Gastrocnemius medialis (tissue), 4 donors: ENCODE data around the gene ATM. TPM values are rescaled to one million over a fixed set of nuclear protein-coding genes. Genes with fewer than 3 reads are reported as not detected.

Experiments
- ATAC-seq, 2 donors: fragments of 150-250 bp; one replicate each; pipeline ENCODE4 v1.9.1; 2016
- DNase-seq, 2 donors: peaks; one replicate each; pipeline ENCODE4 v3.0.0-alpha.2; 2019
- H3K27ac ChIP-seq, 4 donors: fragments of 200-600 bp; sonication (generic); 1 replicate in 1 of 4; 2 replicates in 3 of 4; pipeline ENCODE4 v1.5.1; 2016 to 2018; ENCODE audit warnings: mild to moderate bottlenecking in 2 of 4, moderate library complexity in 1 of 4
- H3K27me3 ChIP-seq, 3 donors: fragments of 200-600 bp; sonication (generic) in 2 of 3; 1 replicate in 1 of 3; 2 replicates in 2 of 3; pipeline versions ENCODE4 v1.5.1 to v1.6.0; 2016 to 2019; ENCODE audit warnings: mild to moderate bottlenecking in 1 of 3, moderate library complexity in 1 of 3
- H3K36me3 ChIP-seq, 2 donors: fragments of 200-600 bp; sonication (generic) in 1 of 2; one replicate each; pipeline ENCODE4 v1.5.1; 2017 to 2018
- H3K4me1 ChIP-seq, 2 donors: fragments of 200-600 bp; sonication (generic) in 1 of 2; one replicate each; pipeline ENCODE4 v1.5.1; 2016 to 2017; ENCODE audit warnings: mild to moderate bottlenecking in 2 of 2
- H3K4me3 ChIP-seq, 4 donors: fragments of 200-600 bp; sonication (generic) in 3 of 4; 1 replicate in 1 of 4; 2 replicates in 3 of 4; pipeline ENCODE4 v1.5.1; 2016 to 2019; ENCODE audit warnings: mild to moderate bottlenecking in 2 of 4
- H3K9me3 ChIP-seq, 3 donors: fragments of 200-600 bp; sonication (generic) in 2 of 3; 1 replicate in 1 of 3; 2 replicates in 2 of 3; pipeline ENCODE4 v1.5.1; 2016 to 2019
- CTCF ChIP-seq, 5 experiments: fragments of 450-650 bp in 3 of 5; fragments of 200-600 bp in 2 of 5; sonication (generic) in 2 of 5; IDR thresholded peaks in 4 of 5; conservative IDR thresholded peaks in 1 of 5; 1 replicate in 4 of 5; 2 replicates in 1 of 5; pipeline ENCODE4 v1.5.1; 2016 to 2019; ENCODE audit warnings: antibody characterized with exemption in 5 of 5, mild to moderate bottlenecking in 3 of 5, moderate library complexity in 3 of 5
- POLR2A ChIP-seq, 2 donors: fragments of 450-650 bp; IDR thresholded peaks; one replicate each; pipeline ENCODE4 v1.6.1; 2017; ENCODE audit warnings: antibody characterized with exemption in 2 of 2, mild to moderate bottlenecking in 2 of 2, moderate library complexity in 2 of 2
- in situ Hi-C, 4 donors: fragments of 200-750 bp; cut with MboI; loops; one replicate each; pipeline versions ENCODE4 v1.15.0 to v1.8.0; 2017; ENCODE audit warnings: low sequenced_read_pairs in 4 of 4
- intact Hi-C: fragments of 100-400 bp; cut with DNase I; formaldehyde crosslinking; loops from one replicate; pipeline ENCODE4 v1.15.1; 2023; ENCODE audit warnings: low total_unique reads
- total RNA-seq, 4 donors: library from RNA; depleted of rRNA; stranded (reverse); fragments of >200 nt; gene quantifications; one replicate each; pipeline versions ENCODE4 v1.1.0 to v1.2.3, GENCODE V29; 2016

ATM gene
- total RNA-seq, 4 donors from 2014 or later = 9.3 to 21.6 (median 15.9) TPM

DNA sequence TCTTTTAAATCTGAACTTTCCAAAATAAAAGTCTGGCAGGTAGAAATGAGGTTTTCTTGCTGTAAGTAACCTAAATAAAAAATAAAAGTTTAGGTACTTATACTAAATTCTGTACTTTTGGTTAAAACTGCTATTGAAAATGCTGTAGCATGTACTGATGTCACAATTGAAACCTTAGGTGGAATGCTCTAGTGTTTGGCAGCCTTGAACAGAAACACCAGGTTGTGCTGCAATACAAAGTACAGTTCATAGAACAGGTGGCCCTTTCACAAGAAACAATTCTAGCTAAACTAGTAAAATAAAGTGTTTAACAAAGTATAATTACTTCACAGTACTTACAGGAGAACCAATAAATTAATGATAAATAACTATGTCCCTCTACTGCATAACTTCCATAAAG is 25.5 kb upstream of the ATM start:
- Histone ChIP-seq H3K27ac (no peak overlapping the region), H3K4me1 (peaks cover 0 to 6% of the 10 kb centered on the region in 2 donors), H3K36me3 (peaks cover 0 to 33% of the 10 kb centered on the region in 2 donors), H3K9me3 (no peaks in the 10 kb centered on the region), H3K27me3 (no peaks in the 10 kb centered on the region), H3K4me3 (no peak overlapping the region)
- in situ Hi-C loops (no loop called here), intact Hi-C loops (no loop called here)
- TF ChIP-seq POLR2A (IDR thresholded peaks at IDR 0.05) (no peak), CTCF (IDR thresholded peaks at IDR 0.05 in 4 of 5, conservative IDR thresholded peaks at IDR 0.05 in 1 of 5) (no peak)
- no peak for ATAC-seq
- no peak for DNase-seq

DNA sequence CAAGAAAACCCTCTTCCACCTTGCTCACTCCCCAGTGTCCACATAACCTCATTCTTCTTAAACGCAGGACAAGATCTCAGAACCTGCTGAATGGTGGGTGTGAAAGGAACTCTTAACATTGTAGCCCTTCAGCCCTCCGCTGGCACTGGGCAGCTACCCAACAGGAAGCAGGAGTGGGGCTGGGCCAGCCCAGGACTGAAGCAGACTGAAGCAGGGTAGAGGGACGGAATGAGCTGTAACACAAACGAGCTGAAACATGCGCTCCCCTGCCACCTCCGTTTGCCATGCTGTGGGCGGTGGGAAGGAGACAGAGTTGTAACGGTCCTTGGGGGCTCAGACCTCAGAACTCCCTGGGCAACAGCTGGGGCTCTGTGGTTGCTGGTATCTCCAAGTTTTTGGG is 24.0 kb upstream of the ATM start:
- ATAC-seq (peak in 1 of 2 donors; percentile 30), DNase-seq (no peak)
- intact Hi-C loops (no loop called here), in situ Hi-C loops (no loop called here)
- no peaks in the 10 kb centered on the region for H3K27me3 ChIP-seq
- H3K27ac ChIP-seq = no peak overlapping the region
- H3K9me3 ChIP-seq = no peaks in the 10 kb centered on the region
- peaks cover 0 to 29% of the 10 kb centered on the region in 2 donors for H3K36me3 ChIP-seq
- peaks cover 0 to 6% of the 10 kb centered on the region in 2 donors for H3K4me1 ChIP-seq
- TF ChIP-seq CTCF (IDR thresholded peaks at IDR 0.05 in 4 of 5, conservative IDR thresholded peaks at IDR 0.05 in 1 of 5) = no peak
- no peak for TF ChIP-seq POLR2A (IDR thresholded peaks at IDR 0.05)
- no peak overlapping the region for H3K4me3 ChIP-seq

GRCh38 chr11:108199446-108200321 is 23.2 kb upstream of the ATM start:
- Histone ChIP-seq H3K27me3 (no peaks in the 10 kb centered on the region), H3K27ac (no peak overlapping the region), H3K36me3 (peaks cover 0 to 23% of the 10 kb centered on the region in 2 donors), H3K9me3 (no peaks in the 10 kb centered on the region), H3K4me3 (no peak overlapping the region), H3K4me1 (peaks cover 0 to 6% of the 10 kb centered on the region in 2 donors)
- intact Hi-C loops (no loop called here), in situ Hi-C loops (no loop called here)
- DNase-seq (no peak), ATAC-seq (no peak)
- TF ChIP-seq CTCF (IDR thresholded peaks at IDR 0.05 in 4 of 5, conservative IDR thresholded peaks at IDR 0.05 in 1 of 5) (no peak), POLR2A (IDR thresholded peaks at IDR 0.05) (no peak)

DNA sequence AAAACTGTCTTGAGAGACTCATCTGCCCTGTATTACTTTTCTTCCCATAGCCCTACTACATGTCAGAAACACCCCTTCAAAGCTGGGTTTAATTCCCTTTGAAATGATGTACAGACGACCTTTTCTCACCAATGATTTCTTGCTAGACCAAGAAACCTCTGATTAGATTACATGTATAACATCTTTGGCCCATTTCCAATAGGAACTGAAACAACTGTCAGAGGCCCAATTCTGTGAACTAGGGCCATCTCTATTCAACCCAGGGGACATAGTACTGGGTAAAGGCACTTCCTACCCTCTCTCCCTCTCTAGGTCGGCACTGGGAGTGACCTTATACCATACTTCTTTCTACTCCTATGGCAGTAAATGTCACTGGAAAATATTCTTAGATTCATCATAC is 19.8 kb upstream of the ATM start:
- ATAC-seq = no peak
- H3K36me3 ChIP-seq = peaks cover 0 to 10% of the 10 kb centered on the region in 2 donors
- in situ Hi-C loops = no loop called here

More for the DNA sequence above, 19.8 kb upstream of the ATM start:
- H3K4me1 ChIP-seq = peaks cover 0 to 7% of the 10 kb centered on the region in 2 donors
- no peaks in the 10 kb centered on the region for H3K9me3 ChIP-seq
- intact Hi-C loops = no loop called here
- DNase-seq = no peak
- H3K4me3 ChIP-seq = no peak overlapping the region
- H3K27ac ChIP-seq = no peak overlapping the region
- no peak for TF ChIP-seq CTCF (IDR thresholded peaks at IDR 0.05 in 4 of 5, conservative IDR thresholded peaks at IDR 0.05 in 1 of 5)
- no peak for TF ChIP-seq POLR2A (IDR thresholded peaks at IDR 0.05)
- no peaks in the 10 kb centered on the region for H3K27me3 ChIP-seq
